GM08714 (cell line): Measurements from ENCODE around the gene EGFL8.
"Not testable (repeated sequence)": the region's sequence is repeated elsewhere in the genome, so short reads cannot be mapped to it uniquely, and the experiment has no call there.

ENCODE experiments used
- H3K4me3 ChIP-seq: fragments of 200-500 bp; sonication (Bioruptor generic); 2 replicates; pipeline ENCODE4 v1.5.1; 2014; ENCODE audit warnings: mild to moderate bottlenecking, low read length, inconsistent platforms
- ZNF274 ChIP-seq: IDR thresholded peaks from 2 replicates; pipeline ENCODE4 v1.6.1; 2012; ENCODE audit warnings: mild to moderate bottlenecking, low read depth, low read length

Gene EGFL8

DNA sequence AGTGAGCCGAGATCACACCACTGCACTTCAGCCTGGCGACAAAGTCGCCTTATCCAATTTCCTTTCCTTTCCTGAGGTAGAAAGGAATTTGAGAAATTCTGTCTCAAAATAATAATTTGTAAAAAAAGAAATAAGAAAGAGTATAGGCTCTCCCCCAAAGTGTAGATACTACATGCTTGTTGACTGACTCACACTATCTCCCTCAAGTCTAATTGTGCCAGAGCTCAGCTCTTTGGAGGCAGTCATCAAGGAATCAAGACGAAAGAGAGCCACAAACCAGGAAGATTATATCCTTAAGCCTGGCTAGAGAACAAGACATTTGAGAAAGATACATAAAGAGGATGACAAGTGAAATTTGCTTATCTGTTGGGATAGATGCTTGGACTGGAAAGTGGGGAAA is 30.6 kb upstream of the EGFL8 start:
- no peak for TF ChIP-seq ZNF274
- H3K4me3 ChIP-seq, result no peak overlapping the region

DNA sequence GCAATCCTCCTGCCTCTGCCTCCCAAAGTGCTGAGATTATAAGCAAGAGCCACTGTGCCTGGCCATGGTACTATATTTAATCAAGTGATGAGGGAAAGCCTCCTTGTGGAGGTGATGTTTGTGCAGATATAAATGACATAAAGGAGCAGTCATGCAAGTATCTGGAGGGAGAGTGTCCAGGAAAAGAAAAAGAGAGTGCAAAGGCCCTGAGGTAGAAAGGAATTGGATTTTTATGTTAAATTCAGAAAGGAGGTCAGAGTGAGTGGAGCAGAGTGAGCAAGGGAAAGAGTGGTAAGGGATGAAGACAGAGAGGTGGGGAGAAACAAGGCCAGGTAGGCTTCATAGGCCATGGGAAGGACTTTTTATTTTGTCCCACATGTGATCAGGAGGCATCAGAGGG is 26.9 kb upstream of the EGFL8 start:
- TF ChIP-seq ZNF274, result no peak
- no peak overlapping the region for H3K4me3 ChIP-seq

DNA sequence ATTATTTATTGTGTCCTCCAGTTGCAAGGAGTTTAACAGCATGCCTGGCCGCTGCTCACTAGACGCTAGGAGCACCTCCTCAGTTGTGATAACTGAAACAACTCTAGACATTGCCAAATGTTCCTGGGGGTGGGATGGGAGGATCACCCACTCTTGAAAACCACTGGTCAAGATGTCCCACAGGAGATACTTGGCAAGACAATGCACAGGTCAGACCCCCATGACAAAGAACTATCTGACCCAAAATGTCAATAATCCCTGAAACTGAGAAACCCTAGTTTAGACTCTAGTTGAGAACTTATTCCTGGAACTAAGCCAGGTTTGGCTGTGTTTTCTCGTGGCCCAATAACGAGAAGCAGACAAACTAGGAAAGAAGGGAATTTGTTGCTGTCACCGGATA is 24.8 kb upstream of the EGFL8 start:
- no peak for TF ChIP-seq ZNF274
- H3K4me3 ChIP-seq, result no peak overlapping the region

DNA sequence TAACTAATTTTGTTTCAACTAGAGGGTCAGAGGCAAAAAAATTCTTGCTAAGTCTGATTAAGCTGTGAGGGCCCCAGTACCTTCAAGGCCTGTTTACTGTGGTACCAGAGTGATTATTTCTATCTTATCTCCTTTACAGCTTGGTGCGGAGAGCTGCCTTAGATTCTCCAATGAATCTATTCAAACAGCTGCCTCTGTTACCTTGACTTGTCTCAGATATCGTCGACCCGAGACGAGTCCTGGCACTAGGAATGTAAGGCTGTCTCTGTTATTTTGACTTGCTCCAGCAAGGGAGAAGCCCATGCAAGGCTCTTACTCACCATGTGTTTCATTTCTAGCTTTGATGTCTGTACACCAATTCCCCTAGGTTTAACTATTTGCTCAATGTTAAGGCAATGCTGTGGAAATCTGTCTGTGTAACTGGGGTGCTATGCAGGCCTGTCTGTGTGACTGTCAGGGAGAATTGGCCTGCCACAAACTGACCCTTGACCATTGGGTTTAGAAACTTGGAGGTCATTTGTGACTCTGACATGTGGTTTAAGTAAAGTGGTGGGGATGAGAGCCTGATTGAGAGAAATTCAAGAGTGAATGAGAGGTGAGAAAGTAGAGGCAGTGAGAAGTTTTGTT is 23.9 kb upstream of the EGFL8 start:
- H3K4me3 ChIP-seq, result no peak overlapping the region
- TF ChIP-seq ZNF274, result no peak

DNA sequence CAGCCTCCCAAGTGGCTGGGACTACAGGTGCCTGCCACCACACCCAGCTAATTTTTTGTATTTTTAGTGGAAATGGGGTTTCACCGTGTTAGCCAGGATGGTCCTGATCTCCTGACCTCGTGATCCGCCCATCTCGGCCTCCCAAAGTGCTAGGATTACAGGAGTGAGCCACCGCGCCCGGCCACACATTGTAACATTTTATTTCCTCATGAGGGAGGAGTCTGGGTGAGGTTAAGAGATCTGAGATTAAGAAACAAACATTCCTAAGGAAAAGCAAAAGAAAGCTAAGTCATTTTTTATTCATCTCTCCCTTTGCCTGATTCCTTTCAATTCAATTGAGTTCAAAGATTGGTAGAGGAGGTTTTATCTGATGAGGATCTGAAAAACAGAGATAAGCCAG is 20.2 kb upstream of the EGFL8 start:
- not testable (repeated sequence) for H3K4me3 ChIP-seq

DNA sequence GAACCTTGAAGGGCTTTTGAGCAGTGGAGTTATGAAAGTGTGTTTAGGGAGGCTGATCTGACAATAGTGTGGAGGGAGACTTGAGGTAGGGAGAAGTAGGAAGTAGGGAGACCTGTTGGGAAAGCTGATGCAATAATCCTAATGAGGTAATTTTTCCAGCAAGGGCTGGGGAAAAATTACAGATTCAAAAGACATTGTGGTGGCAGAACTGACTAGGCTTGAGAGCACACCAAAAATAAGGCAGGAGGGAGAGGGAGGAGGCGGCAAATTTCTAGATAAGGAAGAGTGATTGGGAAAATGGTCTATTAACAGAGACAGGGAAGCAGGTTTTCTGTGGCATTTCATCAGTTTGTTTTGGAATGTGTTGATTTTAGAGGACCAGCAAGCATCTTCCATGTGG is 18.1 kb upstream of the EGFL8 start:
- no peak for TF ChIP-seq ZNF274
- H3K4me3 ChIP-seq, result no peak overlapping the region

DNA sequence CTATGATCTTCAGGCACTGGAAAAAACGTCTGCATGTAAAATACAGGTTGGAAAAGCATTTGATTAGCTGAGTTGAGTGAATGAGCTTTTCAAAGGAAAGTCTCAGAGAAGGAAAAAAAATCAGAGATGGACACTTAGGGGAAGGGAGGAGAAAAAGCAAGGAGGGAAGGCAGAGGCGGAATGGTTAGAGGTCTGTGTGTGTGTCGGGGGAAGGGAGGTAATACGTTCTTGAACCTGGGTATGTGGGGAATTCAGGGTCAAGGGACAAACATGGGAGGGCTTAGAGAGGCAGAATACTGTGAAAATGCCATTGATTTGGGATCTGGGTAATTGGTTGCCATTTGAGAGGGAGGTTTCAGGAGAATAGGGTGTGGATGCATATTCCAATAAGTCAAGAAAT is 17.7 kb upstream of the EGFL8 start:
- TF ChIP-seq ZNF274, result no peak

DNA sequence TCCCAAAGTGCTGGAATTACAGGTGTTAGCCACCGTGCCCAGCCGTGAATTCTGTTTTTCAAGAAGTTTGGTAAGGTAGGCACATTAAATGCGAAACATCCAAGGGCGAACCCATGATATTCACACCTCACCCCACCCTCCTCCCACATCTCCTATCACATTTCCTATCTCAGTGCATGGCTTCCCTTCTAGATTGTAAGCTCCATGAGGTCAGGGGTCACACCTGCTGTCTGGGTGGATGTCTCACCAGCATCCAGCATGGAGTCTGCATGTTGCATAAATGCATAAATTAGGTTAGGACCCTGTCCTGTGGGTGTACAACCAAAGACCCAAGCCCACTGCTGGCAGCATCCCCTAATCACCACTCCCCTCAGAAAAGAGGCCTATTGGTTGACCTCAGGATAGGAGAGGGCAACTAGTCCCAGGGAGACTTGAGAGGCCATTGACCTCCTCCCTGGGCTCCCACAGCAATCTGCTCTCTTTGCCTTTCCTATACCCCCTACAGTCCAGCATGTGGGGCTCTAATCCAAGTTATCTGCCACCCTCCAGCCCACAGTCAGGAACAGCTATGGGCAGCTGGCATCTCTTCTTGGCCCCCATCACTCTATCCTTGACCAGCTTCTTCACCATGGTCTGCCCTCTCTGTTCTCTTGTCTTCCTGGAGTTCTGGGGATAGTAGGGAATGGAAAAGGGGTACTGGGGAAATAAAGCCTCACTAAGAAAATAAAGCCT is 16.8 kb upstream of the EGFL8 start:
- H3K4me3 ChIP-seq, result no peak overlapping the region
- no peak for TF ChIP-seq ZNF274

More for the DNA sequence above, 17.7 kb upstream of the EGFL8 start:
- H3K4me3 ChIP-seq, result no peak overlapping the region

DNA sequence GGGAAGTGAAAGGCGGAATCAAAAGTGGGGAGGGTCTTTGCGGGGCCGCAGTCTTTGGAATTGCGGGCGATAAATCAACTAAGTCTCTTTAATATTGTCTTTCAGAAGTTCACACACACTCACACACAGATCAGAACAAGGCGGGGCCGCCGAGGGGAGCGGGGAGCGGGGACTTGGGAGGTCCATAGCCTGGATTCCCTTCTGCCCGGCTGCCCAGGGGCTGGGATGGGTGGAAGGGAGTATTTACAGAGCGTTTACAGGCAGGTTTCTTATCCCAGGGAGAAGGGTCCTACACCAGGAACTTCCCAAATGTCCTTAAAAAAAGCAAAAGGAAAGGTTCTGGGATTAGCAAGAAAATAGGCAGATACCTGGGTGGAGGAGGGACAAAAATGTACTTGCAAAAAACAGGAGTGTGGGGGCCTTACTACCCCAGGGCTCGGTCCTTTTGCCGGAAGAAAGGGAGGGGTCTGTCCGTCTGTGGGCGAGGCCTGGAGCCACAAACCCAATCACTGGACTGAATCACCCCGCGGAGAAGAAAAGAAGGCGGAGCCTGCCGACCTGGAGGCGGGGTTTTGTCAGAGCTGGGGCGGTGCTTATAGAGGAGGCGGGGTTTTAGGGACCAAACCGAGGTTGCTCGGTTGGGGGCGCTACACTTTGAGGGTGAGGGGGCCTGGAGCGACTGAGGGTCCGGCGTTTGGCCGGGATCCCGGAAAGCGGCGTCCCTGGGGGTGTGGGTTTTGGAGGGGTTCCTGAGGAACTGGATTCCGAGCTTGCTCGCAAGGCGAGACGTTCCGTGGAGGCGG is 15.9 kb upstream of the EGFL8 start:
- no peak for TF ChIP-seq ZNF274
- no peak overlapping the region for H3K4me3 ChIP-seq

DNA sequence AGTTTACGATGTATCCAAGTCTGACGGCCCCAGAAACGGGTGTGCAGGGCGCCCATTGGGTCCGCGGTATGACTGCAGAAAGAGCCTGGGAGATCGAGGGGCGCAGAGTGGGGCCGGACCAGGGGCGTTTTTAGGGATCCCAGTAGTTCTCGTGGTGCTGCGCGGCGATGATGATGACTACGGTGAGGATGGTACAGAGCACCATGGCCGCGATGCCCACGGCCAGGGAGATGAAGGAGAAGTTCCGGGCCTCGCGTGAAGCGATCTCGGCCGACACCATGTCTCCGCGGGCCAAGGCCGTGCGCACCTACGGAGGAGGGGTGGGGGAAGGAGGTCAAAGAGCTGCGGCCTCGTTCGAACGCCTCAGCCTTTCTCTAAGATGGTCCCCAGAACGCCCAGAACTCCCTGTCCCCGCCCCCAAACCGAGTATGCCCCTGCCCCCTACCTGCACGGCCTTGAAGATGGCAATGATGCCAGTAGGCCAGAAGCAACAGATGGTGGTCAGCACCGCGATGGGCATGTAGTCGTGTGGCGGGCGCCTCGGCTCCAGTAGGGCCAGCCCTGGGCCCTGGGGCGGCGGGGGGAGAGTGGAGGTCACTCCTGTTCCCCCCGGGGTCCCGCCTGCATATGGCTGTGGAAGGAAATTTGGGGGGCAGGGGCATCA is 15.2 kb upstream of the EGFL8 start:
- no peak overlapping the region for H3K4me3 ChIP-seq
- TF ChIP-seq ZNF274, result no peak

DNA sequence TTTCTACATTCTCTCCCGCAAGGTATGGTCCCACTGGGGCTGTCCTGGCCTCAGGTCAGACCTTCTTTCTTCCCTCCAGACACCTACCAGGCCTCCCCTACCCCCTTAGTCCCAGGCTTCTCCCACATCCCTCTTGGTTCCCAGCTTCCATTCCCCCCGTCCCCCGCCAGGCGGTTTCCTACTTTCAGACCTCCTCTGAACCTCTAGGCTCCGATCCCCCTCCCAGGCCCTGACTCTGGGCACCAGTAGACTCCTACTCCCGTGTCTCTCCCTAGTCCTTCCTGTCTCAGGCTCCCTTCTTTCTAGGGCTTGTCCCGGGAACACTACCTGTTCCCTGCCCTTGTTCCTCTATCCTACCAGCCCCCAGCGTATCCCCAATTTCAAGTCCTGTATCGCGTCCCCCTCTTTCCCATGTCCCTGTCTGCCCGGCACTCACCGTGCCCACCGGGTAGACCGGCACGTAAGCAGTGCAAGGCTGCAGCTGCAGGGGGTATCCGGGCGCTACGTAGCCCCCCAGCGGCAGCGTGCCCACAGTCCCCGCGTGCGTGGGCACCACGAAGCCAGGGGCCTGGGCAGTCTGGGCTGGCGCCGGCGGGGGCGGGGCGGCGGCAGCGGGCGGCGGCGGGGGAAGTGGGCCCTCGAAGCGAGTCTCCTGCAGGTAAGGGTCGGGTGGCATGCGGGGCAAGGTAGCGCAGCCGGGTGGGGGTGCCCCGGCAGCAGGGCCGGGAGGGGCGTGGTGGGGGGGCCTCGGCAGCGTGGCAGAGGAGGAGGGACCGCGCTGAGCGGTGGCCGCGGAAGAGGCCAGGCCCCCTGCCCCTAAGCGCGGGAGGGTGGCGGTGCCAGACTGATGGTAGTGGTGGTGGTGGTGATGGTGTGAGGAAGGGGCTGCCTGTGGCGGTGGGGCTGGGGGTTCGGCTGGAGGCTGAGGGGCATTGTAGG is 14.2 kb upstream of the EGFL8 start:
- no peak for TF ChIP-seq ZNF274
- H3K4me3 ChIP-seq, result no peak overlapping the region

DNA sequence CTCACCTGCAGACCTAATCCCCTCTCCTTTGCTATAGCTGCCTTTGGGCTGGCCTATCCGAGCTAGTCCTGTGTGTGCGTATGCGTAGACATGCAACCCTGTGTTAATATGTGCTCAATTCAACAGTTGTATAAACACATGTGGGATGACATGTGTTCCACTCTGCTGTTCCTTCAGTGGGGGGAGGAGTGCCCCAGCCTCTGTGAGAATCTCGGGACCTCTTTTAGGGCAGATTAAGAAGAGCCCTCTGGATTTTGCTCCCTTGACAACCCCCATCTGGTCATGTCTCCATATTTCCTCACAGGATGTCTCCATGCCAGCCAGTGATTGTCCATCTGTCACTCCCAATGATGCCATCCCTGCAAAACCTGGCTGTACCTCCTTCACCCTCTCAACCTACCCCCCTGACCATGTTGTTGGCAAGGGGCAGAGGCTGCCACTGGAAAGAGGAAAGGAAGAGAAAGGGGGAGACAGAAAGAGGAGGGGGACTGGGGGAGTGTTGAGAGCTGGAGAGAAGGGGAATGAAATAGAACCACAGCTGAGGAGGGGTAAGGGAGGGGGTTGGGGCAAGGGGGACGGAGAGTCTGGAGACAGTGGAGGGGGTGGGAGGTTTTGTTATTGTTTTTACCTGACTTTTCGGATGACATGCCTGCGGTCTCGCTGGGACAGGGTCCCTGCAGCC is 13.1 kb upstream of the EGFL8 start:
- TF ChIP-seq ZNF274, result no peak
- no peak overlapping the region for H3K4me3 ChIP-seq

DNA sequence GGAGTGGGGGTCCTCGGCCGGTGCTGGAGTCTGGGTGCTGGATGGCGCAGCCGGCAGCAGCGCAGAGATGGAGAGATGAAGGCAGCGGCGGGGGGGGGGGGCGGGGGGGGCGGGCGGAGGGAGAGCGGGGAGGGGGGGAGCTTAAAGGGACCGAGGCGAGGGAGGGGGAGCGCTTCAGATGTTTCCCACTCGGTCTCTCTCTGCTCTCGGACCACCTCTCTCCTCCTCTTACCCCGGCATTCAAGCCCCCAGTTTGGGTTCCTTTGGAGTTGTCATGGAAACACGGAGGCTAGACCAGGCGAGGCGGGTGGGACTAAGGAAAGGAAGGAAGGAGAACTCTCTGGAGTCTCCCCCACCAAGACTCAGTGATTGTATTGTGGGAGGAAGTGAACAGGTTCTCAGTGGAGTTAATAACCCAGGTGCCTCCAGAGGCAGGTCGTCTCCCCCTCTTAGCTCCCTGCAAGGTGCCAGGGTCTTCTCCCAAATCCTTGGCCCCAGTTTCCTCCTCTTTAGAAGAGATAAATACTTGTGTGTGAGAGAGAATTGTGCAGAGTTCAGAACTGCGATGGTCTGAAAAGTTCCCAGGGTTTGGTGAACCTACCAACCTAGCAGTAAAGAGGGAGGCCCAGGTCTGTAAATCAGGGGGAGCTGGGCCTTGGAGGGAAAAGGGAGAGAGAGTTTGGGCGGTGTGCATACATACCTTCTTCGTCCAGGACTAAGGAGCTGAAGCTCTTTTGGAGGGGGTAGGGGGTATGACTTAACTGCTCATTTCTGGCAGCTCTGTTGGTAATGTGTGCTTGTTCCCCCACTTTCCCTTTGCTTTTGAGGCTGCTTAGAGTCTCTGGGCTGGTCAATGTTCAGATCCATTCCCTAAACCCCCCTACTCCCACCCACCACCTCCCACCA is 12.3 kb upstream of the EGFL8 start, which contains the start of gene PRRT1:
Gene PRRT1, minus strand, starts transcription at position 77 of the 906 bp plus-strand sequence. CDS start 112 bp downstream, outside the sequence.
- H3K4me3 ChIP-seq, result no peak within 1 kb of the TSS

More for the DNA sequence above, 12.3 kb upstream of the EGFL8 start, which contains the start of gene PRRT1:
- TF ChIP-seq ZNF274, result no peak
